Epithelial cell of prostate (primary cell): ENCODE results near the gene CFAP298.
A peak's percentile ranks its signal among the peaks of the same experiment; 100 is the strongest.
"Not testable (repeated sequence)": the region's sequence is repeated elsewhere in the genome, so short reads cannot be mapped to it uniquely, and the experiment has no call there.

ENCODE experiments used
- DNase-seq: peaks from one replicate; pipeline ENCODE4 v3.0.0-alpha.2; 2011; ENCODE audit warnings: low read depth, low spot score
- H3K27ac ChIP-seq: fragments of 450-650 bp; 2 replicates; pipeline ENCODE4 v1.5.1; 2017; ENCODE audit warnings: mild to moderate bottlenecking

Gene CFAP298

GRCh38 chr21:32612075-32612998 is at the start of gene CFAP298:
CFAP298 (minus strand) TSS chr21:32612377; CDS start chr21:32612243, 134 bp downstream.
- DNase-seq, result peak; percentile 74
- H3K27ac ChIP-seq, result peak within 1 kb of the TSS; percentile 92

- H3K27ac ChIP-seq, result not testable (repeated sequence)
Observed at GRCh38 chr21:32661026-32661782, 49.0 kb upstream of the CFAP298 start.

GRCh38 chr21:32658524-32658923 is 46.3 kb upstream of the CFAP298 start:
- no peak for DNase-seq
- no peak overlapping the region for H3K27ac ChIP-seq

More at GRCh38 chr21:32661026-32661782, 49.0 kb upstream of the CFAP298 start:
- DNase-seq, result not testable (repeated sequence)

GRCh38 chr21:32653326-32653901 is 41.2 kb upstream of the CFAP298 start:
- no peak for DNase-seq
- no peak overlapping the region for H3K27ac ChIP-seq

GRCh38 chr21:32648165-32648564 is 36.0 kb upstream of the CFAP298 start:
- H3K27ac ChIP-seq, result no peak overlapping the region
- DNase-seq, result no peak

- no peak overlapping the region for H3K27ac ChIP-seq
- no peak for DNase-seq
Observed at GRCh38 chr21:32645261-32646182, 33.3 kb upstream of the CFAP298 start.

- H3K27ac ChIP-seq, result no peak overlapping the region
- DNase-seq, result no peak
Observed at GRCh38 chr21:32641710-32642698, 29.8 kb upstream of the CFAP298 start.

- DNase-seq, result no peak
- no peak overlapping the region for H3K27ac ChIP-seq
Observed at GRCh38 chr21:32626621-32627196, 14.5 kb upstream of the CFAP298 start.

- not testable (repeated sequence) for DNase-seq, H3K27ac ChIP-seq
Observed at GRCh38 chr21:32618218-32618617, 6.0 kb upstream of the CFAP298 start.

- peak overlapping the region; percentile 92 for H3K27ac ChIP-seq
- DNase-seq, result no peak
Observed at GRCh38 chr21:32613436-32614043, 1.4 kb upstream of the CFAP298 start.

- DNase-seq, result no peak
Observed at GRCh38 chr21:32612999-32613337, 791 bp upstream of the CFAP298 start.

GRCh38 chr21:32611471-32611997 is 643 bp downstream of the CFAP298 start:
- no peak for DNase-seq
- peak overlapping the region; percentile 92 for H3K27ac ChIP-seq

More at GRCh38 chr21:32612999-32613337, 791 bp upstream of the CFAP298 start:
- peak overlapping the region; percentile 92 for H3K27ac ChIP-seq

- H3K27ac ChIP-seq, DNase-seq: not testable (repeated sequence)
Observed at GRCh38 chr21:32610940-32611339, 1.2 kb downstream of the CFAP298 start.

GRCh38 chr21:32608851-32609250 is 3.3 kb downstream of the CFAP298 start:
- DNase-seq, result no peak
- H3K27ac ChIP-seq, result no peak overlapping the region

GRCh38 chr21:32605469-32605868 is 6.7 kb downstream of the CFAP298 start:
- no peak overlapping the region for H3K27ac ChIP-seq
- DNase-seq, result no peak

GRCh38 chr21:32604464-32604863 is 7.7 kb downstream of the CFAP298 start:
- no peak overlapping the region for H3K27ac ChIP-seq
- no peak for DNase-seq

GRCh38 chr21:32603131-32603530 is 9.0 kb downstream of the CFAP298 start:
- no peak overlapping the region for H3K27ac ChIP-seq
- no peak for DNase-seq

- DNase-seq, result no peak
- H3K27ac ChIP-seq, result peak overlapping the region; percentile 16
Observed at GRCh38 chr21:32602099-32602498, 10.1 kb downstream of the CFAP298 start.
